Urinary bladder (tissue), 4 donors: ENCODE data around the gene ZDHHC24. TPM values are rescaled to one million over a fixed set of nuclear protein-coding genes. Genes with fewer than 3 reads are reported as not detected.

Experiments used
- DNase-seq: peaks from one replicate; pipeline ENCODE4 v3.0.0-alpha.2; 2015; ENCODE audit errors: extremely low spot score
- H3K27ac ChIP-seq: one replicate; pipeline ENCODE4 v1.5.1; 2013; ENCODE audit warnings: low read depth, mild to moderate bottlenecking, moderate library complexity
- H3K36me3 ChIP-seq: one replicate; pipeline ENCODE4 v1.6.1; 2013; ENCODE audit warnings: mild to moderate bottlenecking, moderate library complexity; ENCODE audit not compliant: insufficient read depth
- H3K4me1 ChIP-seq: one replicate; pipeline ENCODE4 v1.6.1; 2013; ENCODE audit warnings: mild to moderate bottlenecking, moderate library complexity; ENCODE audit not compliant: insufficient read depth
- H3K4me3 ChIP-seq: one replicate; pipeline ENCODE4 v1.5.1; 2013; ENCODE audit warnings: low read depth, low read length
- WGBS: extraction: QIAGEN DNeasy Blood & Tissue Kit; methylation state at CpG from one replicate; pipeline ENCODE4 v1.1.7; 2013; 5-methylcytosine and 5-hydroxymethylcytosine counted together
- polyA plus RNA-seq: library from polyadenylated mRNA; stranded (reverse); fragments of 200-250 nt; gene quantifications from one replicate; pipeline ENCODE4 v1.2.3, GENCODE V29; 2013
- total RNA-seq: library from RNA; depleted of rRNA; stranded (reverse); fragments of >200 nt; gene quantifications from one replicate; pipeline ENCODE4 v1.2.3, GENCODE V29; 2014
- donor health status: healthy with polysubstance abuse.
- donor health status: healthy.

The ZDHHC24 gene
- total and polyA plus RNA-seq, 2 donors, result 5.0 to 11.4 TPM

DNA sequence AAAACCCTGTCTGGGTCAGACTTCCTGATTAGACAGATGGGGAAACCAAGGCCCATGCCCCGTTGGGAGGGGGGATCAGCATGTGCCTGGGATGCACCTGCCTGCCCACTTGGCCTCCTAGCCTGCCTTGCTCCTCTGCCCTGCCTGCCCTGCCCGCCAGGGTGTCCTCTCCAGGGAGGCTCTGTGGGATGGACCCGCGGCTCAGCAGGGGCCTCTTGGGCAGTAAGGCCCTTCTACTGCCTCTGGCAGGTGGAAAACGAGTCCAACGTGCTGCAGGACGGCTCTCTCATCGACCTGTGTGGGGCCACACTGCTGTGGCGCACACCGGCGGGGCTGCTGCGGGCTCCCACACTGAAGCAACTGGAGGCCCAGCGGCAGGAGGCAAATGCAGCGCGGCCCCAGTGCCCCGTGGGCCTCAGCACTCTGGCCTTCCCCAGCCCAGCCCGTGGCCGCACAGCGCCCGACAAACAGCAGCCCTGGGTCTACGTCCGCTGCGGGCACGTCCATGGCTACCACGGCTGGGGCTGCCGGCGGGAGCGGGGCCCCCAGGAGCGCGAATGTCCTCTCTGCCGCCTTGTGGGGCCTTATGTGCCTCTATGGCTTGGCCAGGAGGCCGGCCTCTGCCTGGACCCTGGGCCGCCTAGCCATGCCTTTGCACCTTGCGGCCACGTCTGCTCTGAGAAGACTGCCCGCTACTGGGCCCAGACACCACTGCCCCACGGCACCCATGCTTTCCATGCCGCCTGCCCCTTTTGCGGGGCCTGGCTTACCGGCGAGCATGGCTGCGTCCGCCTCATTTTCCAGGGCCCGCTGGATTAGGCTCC lies 70.3 kb downstream of the ZDHHC24 start:
- peaks cover 2% of the 10 kb centered on the region for H3K36me3 ChIP-seq
- 93% methylated on average over 44 of the region's 44 CpGs for WGBS

DNA sequence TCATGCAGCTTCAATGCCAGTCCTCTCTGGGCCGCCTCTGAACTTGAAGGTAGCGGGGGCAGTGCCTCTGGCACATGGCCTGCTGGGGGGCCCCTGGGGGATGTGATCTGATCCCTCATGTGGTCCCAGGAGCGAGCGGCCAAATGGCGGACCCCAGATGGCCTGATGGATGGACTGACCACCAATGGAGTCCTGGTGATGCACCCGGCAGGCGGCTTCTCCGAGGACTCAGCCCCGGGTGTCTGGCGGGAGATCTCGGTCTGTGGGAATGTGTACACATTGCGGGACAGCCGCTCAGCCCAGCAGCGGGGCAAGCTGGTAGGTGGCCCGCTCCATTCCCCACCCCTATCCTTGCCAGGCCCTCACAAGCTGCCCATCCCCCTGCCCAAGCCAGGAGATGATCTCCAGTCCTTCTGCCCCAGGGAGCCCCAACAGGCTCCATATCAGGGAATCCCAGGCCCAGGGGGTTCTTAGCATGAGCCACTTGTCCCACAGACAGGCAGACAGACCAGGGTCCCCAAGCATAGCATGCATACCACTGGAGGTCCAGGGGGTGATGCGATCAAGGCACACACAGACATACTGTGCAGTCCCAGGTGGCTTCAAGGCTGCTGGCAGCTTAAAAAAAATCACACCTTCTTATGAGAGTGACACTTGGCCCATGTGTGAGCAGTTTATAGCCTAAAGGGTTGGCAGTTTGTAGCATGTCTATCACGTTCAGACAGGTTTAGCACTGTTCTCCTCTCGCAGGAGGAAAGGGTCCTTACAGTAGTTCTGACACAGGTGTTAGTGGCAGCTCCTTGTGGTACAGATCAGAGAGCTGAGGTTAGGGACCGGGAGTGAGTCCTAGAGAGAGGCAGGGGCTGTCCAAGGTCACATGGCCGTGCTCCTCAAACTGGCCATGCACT lies 72.0 kb downstream of the ZDHHC24 start:
- Histone ChIP-seq H3K4me1 (no peaks in the 10 kb centered on the region), H3K27ac (no peak overlapping the region), H3K4me3 (no peak overlapping the region), H3K36me3 (peaks cover 2% of the 10 kb centered on the region)
- no peak for DNase-seq
- WGBS, result 87% methylated on average over 20 of the region's 20 CpGs

More for the DNA sequence above, 70.3 kb downstream of the ZDHHC24 start:
- no peaks in the 10 kb centered on the region for H3K4me1 ChIP-seq
- H3K27ac ChIP-seq, result no peak overlapping the region
- H3K4me3 ChIP-seq, result no peak overlapping the region
- no peak for DNase-seq

DNA sequence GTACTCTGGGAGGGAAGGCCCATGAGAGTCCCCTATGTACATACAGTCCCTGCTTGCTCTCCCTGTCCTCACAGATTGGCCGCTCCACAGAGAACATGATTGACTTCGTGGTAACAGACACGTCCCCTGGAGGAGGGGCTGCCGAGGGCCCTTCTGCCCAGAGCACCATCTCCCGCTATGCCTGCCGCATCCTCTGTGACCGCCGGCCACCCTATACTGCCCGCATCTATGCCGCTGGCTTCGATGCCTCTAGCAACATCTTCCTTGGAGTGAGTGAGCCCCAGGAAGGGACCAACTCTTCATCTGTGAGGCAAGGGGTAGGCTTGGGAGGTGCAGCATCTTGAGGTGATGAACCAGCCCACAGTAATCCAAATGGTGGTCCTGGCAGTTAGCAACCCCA lies 72.7 kb downstream of the ZDHHC24 start:
- Histone ChIP-seq H3K4me3 (no peak overlapping the region), H3K4me1 (no peaks in the 10 kb centered on the region), H3K36me3 (peaks cover 2% of the 10 kb centered on the region), H3K27ac (no peak overlapping the region)
- DNase-seq, result no peak
- WGBS, result 92% methylated on average over 11 of the region's 11 CpGs

DNA sequence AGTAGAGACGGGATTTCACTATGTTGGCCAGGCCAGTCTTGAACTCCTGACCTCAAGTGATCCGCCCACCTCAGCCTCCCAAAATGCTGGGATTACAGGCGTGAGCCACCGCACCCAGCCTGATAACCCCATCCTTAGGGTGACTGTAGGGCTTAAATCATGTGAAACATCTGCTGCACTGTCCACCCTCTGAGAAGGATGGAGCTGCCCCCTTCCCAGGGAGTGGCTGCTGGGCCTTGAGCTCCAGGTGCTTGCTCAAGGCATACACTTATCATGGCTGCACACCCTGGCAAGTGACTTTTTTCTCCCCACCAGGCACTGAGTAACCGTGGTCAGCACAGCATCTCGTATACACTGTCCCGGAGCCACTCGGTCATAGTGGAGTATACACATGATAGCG lies 73.8 kb downstream of the ZDHHC24 start:
- Histone ChIP-seq H3K36me3 (peaks cover 2% of the 10 kb centered on the region), H3K27ac (no peak overlapping the region), H3K4me1 (peaks cover 3% of the 10 kb centered on the region), H3K4me3 (no peak overlapping the region)
- WGBS, result 88% methylated on average over 9 of the region's 9 CpGs
- DNase-seq, result no peak

DNA sequence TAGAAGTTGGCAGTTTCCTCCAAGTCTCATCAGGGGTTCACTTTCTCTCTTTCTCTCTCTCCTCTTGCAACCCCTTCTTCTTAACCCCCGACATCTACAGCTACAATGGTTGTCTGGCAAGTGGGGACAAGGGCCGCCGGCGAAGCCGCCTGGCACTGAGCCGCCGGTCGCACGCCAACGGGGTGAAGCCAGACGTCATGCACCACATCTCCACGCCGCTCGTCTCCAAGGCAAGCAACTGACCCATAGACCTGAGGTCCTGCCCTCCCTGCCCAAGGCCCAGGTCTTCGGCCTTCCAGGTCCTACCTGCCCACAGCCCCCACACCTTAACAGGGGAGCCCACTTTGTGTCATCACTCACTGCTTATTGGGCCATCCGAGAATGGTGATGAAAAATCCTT lies 74.7 kb downstream of the ZDHHC24 start:
- 96% methylated on average over 16 of the region's 16 CpGs for WGBS
- Histone ChIP-seq H3K4me3 (no peak overlapping the region), H3K27ac (no peak overlapping the region), H3K4me1 (peaks cover 3% of the 10 kb centered on the region), H3K36me3 (peaks cover 2% of the 10 kb centered on the region)
- no peak for DNase-seq

Other genes with a start within 250 kb of the ZDHHC24 start
- gene CD248, start 229.0 kb downstream of the ZDHHC24 start, total RNA-seq, result 28.7 TPM
- 66.5 TPM for gene CD248, start 229.0 kb downstream of the ZDHHC24 start, polyA plus RNA-seq
- gene RIN1, start 209.6 kb downstream of the ZDHHC24 start, total RNA-seq, result 2.9 TPM
- gene RIN1, start 209.6 kb downstream of the ZDHHC24 start, polyA plus RNA-seq, result 8.4 TPM
- 13.6 TPM for gene BRMS1, start 200.9 kb downstream of the ZDHHC24 start, total RNA-seq
- gene BRMS1, start 200.9 kb downstream of the ZDHHC24 start, polyA plus RNA-seq, result 37.3 TPM
- gene B4GAT1, start 198.4 kb downstream of the ZDHHC24 start, total RNA-seq, result 22.8 TPM
- 50.4 TPM for gene B4GAT1, start 198.4 kb downstream of the ZDHHC24 start, polyA plus RNA-seq
- 1.1 TPM for gene SLC29A2, start 174.3 kb downstream of the ZDHHC24 start, total RNA-seq
- 2.1 TPM for gene SLC29A2, start 174.3 kb downstream of the ZDHHC24 start, polyA plus RNA-seq
- 1.6 TPM for gene NPAS4, start 125.0 kb downstream of the ZDHHC24 start, total RNA-seq
- gene NPAS4, start 125.0 kb downstream of the ZDHHC24 start, polyA plus RNA-seq, result 2.4 TPM
- 32.9 TPM for gene MRPL11, start 107.2 kb downstream of the ZDHHC24 start, total RNA-seq
- 54.9 TPM for gene MRPL11, start 107.2 kb downstream of the ZDHHC24 start, polyA plus RNA-seq
- gene PELI3, start 79.1 kb downstream of the ZDHHC24 start, total RNA-seq, result 7.6 TPM
- gene PELI3, start 79.1 kb downstream of the ZDHHC24 start, polyA plus RNA-seq, result 22.5 TPM
- gene DPP3, start 65.6 kb downstream of the ZDHHC24 start, total RNA-seq, result 16.9 TPM
- gene DPP3, start 65.6 kb downstream of the ZDHHC24 start, polyA plus RNA-seq, result 26.8 TPM
- 40.4 TPM for gene BBS1, start 35.4 kb downstream of the ZDHHC24 start, total RNA-seq
- gene BBS1, start 35.4 kb downstream of the ZDHHC24 start, polyA plus RNA-seq, result 33.3 TPM
- gene ACTN3, start 855 bp upstream of the ZDHHC24 start, total RNA-seq, result not detected
- 0.18 TPM for gene ACTN3, start 855 bp upstream of the ZDHHC24 start, polyA plus RNA-seq
- gene CTSF, start 22.6 kb upstream of the ZDHHC24 start, total RNA-seq, result 22.8 TPM
- gene CTSF, start 22.6 kb upstream of the ZDHHC24 start, polyA plus RNA-seq, result 92.1 TPM
- gene CCDC87, start 47.0 kb upstream of the ZDHHC24 start, total RNA-seq, result not detected
- gene CCDC87, start 47.0 kb upstream of the ZDHHC24 start, polyA plus RNA-seq, result 0.43 TPM
- gene CCS, start 47.1 kb upstream of the ZDHHC24 start, total RNA-seq, result 31.7 TPM
- 64.7 TPM for gene CCS, start 47.1 kb upstream of the ZDHHC24 start, polyA plus RNA-seq
- 49.9 TPM for gene RBM14, start 70.6 kb upstream of the ZDHHC24 start, total RNA-seq
- gene RBM14, start 70.6 kb upstream of the ZDHHC24 start, polyA plus RNA-seq, result 41.6 TPM
- 96.0 TPM for gene RBM4, start 92.7 kb upstream of the ZDHHC24 start, total RNA-seq
- 108 TPM for gene RBM4, start 92.7 kb upstream of the ZDHHC24 start, polyA plus RNA-seq
- gene RBM4B, start 131.8 kb upstream of the ZDHHC24 start, total RNA-seq, result 47.4 TPM
- 21.4 TPM for gene RBM4B, start 131.8 kb upstream of the ZDHHC24 start, polyA plus RNA-seq
- 6.7 TPM for gene SPTBN2, start 183.2 kb upstream of the ZDHHC24 start, total RNA-seq
- gene SPTBN2, start 183.2 kb upstream of the ZDHHC24 start, polyA plus RNA-seq, result 2.5 TPM